Upper lobe of right lung (tissue), 1 donor: ENCODE data around the gene CHD2. TPM values are rescaled to one million over a fixed set of nuclear protein-coding genes. Genes with fewer than 3 reads are reported as not detected.
A peak's percentile ranks its signal among the peaks of the same experiment; 100 is the strongest.

ENCODE experiments used
- ATAC-seq: fragments of 200-7000 bp; cut with Tn5 transposase; one replicate; pipeline ENCODE4 v1.9.1; 2020; ENCODE audit warnings: mild to moderate bottlenecking, moderate library complexity
- DNase-seq: peaks from one replicate; pipeline ENCODE4 v3.0.0-alpha.2; 2020
- H3K27ac ChIP-seq: fragments of 200-600 bp; one replicate; pipeline ENCODE4 v1.8.0; 2022
- H3K27me3 ChIP-seq: fragments of 200-600 bp; one replicate; pipeline ENCODE4 v1.8.0; 2022; ENCODE audit warnings: mild to moderate bottlenecking
- H3K36me3 ChIP-seq: fragments of 200-600 bp; one replicate; pipeline ENCODE4 v1.8.0; 2022
- H3K4me1 ChIP-seq: fragments of 200-600 bp; one replicate; pipeline ENCODE4 v1.8.0; 2022
- H3K4me3 ChIP-seq: fragments of 200-600 bp; one replicate; pipeline ENCODE4 v1.8.0; 2022; ENCODE audit warnings: mild to moderate bottlenecking
- H3K9me3 ChIP-seq: fragments of 200-600 bp; one replicate; pipeline ENCODE4 v1.8.0; 2022
- CTCF ChIP-seq: fragments of 200-600 bp; IDR thresholded peaks from one replicate; pipeline ENCODE4 v1.8.0; 2022; ENCODE audit warnings: antibody characterized with exemption
- intact Hi-C: fragments of 100-400 bp; cut with DNase I; formaldehyde crosslinking; loops from one replicate; pipeline ENCODE4 v1.11.0; 2022
- total RNA-seq: library from RNA; stranded (reverse); fragmentation: NEBNext Ultra II Directional; extraction: Animal tissue kit (Norgen Biotek cat#: 25700); gene quantifications from one replicate; pipeline ENCODE4 v1.2.1, GENCODE V29; 2021
- donor health status: DM: no; HTN: yes; CAD: no; lungs with severe emphysema.

CHD2 gene
- total RNA-seq, 1 donor from 2014 or later: 161 TPM

- peak overlapping the region; percentile 63 for H3K27ac ChIP-seq
- H3K9me3 ChIP-seq: no peaks in the 10 kb centered on the region
- DNase-seq (no peak), ATAC-seq (peak; percentile 70)
- no peak overlapping the region for H3K4me3 ChIP-seq
- peaks cover 87% of the 10 kb centered on the region for H3K4me1 ChIP-seq
- peaks cover 24% of the 10 kb centered on the region for H3K36me3 ChIP-seq
- intact Hi-C loops: no loop called here
- TF ChIP-seq CTCF: no peak
- H3K27me3 ChIP-seq: no peaks in the 10 kb centered on the region
These were observed 21.3 kb downstream of the CHD2 start for GRCh38 chr15:92921215-92922131.

GRCh38 chr15:92922418-92923002, 22.4 kb downstream of the CHD2 start:
- no peak for TF ChIP-seq CTCF
- Histone ChIP-seq H3K36me3 (peaks cover 34% of the 10 kb centered on the region), H3K4me1 (peaks cover 78% of the 10 kb centered on the region), H3K9me3 (no peaks in the 10 kb centered on the region), H3K27ac (peak overlapping the region; percentile 63), H3K27me3 (no peaks in the 10 kb centered on the region), H3K4me3 (no peak overlapping the region)
- DNase-seq (no peak), ATAC-seq (no peak)
- intact Hi-C loops: no loop called here

- ATAC-seq: no peak
- Histone ChIP-seq H3K27me3 (no peaks in the 10 kb centered on the region), H3K27ac (no peak overlapping the region), H3K4me1 (peaks cover 64% of the 10 kb centered on the region), H3K36me3 (peaks cover 51% of the 10 kb centered on the region), H3K9me3 (no peaks in the 10 kb centered on the region), H3K4me3 (no peak overlapping the region)
- DNase-seq: no peak
- no peak for TF ChIP-seq CTCF
- intact Hi-C loops: no loop called here
These were observed 24.1 kb downstream of the CHD2 start for GRCh38 chr15:92924216-92924615.

- Histone ChIP-seq H3K36me3 (peaks cover 63% of the 10 kb centered on the region), H3K4me1 (peaks cover 56% of the 10 kb centered on the region)
- no peak for TF ChIP-seq CTCF
These were observed 25.3 kb downstream of the CHD2 start for GRCh38 chr15:92925454-92925853.

GRCh38 chr15:92928225-92928750, 28.2 kb downstream of the CHD2 start:
- intact Hi-C loops: no loop called here
- H3K27me3 ChIP-seq: no peaks in the 10 kb centered on the region
- no peak for TF ChIP-seq CTCF
- peaks cover 92% of the 10 kb centered on the region for H3K36me3 ChIP-seq
- H3K4me1 ChIP-seq: peaks cover 30% of the 10 kb centered on the region
- H3K27ac ChIP-seq: no peak overlapping the region
- no peak overlapping the region for H3K4me3 ChIP-seq
- no peak for ATAC-seq
- DNase-seq: no peak
- H3K9me3 ChIP-seq: no peaks in the 10 kb centered on the region

More at GRCh38 chr15:92925454-92925853, 25.3 kb downstream of the CHD2 start:
- no peak overlapping the region for H3K27ac ChIP-seq
- no peak overlapping the region for H3K4me3 ChIP-seq
- H3K9me3 ChIP-seq: no peaks in the 10 kb centered on the region
- no peaks in the 10 kb centered on the region for H3K27me3 ChIP-seq
- intact Hi-C loops: no loop called here
- DNase-seq (no peak), ATAC-seq (no peak)
